ENCODE results near the gene U2AF2. TPM values are rescaled to one million over a fixed set of nuclear protein-coding genes. Genes with fewer than 3 reads are reported as not detected.

U2AF2 gene
- total and polyA plus RNA-seq, 2 of the 8 experiments (the other 6 are each of a cell fraction or from before 2014, with no cell fraction given) = 162 to 252 TPM

DNA sequence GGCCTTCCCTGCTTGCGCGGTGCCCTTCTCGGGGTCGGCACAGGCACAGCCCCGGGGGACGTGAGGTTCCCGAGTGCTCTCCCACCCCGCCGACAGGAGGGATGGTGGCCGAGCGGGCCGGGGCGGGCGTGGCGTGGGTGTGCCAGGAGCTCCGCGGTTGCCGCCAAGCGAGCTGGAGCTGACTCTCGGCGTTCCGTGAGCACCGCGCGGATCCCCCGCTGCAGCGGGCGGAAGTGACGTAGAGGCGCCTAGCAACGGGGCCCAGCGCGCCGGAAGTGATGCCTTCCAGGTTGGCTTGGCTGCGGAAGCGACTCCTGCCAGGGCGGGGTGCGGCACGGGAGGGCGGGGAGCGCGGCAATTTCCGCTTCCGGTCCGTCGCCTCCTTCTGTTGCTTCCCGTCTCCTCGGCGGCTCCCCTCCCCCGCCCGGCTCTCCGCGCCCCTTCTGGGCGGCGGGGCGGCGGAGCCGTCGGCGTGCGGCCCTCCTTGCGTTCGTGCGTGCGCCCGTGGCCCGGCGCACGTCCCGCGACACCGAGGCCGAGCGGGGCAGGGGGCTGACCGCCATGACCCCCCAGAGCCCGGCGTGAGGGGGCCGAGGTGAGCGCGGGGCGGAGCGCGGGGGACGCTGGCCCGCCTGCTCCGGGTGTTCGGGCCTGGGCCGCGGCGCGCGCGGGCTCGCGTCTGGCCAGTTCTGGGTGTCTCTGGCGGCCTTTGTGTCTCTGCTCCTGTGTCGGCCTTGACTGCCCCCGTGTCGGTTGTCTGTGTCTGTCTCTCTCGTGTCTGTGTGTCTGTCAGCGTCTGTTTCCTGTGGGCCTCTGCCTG lies 20.2 kb downstream of the U2AF2 start, which contains the start of gene EPN1:
EPN1 (plus strand) TSS at position 386 of the 820 bp plus-strand sequence. CDS start 3,402 bp downstream, outside the sequence.
- H4K20me1 ChIP-seq (replicated peaks in 1 of 2; ENCODE audit: control insufficient read depth in 1 of 2, insufficient read depth in 2 of 2, low read length in 2 of 2) = peaks cover 15 to 35% of the 10 kb centered on the region in 2 experiments
- H3K23me2 ChIP-seq (ENCODE audit: low read depth, low read length) = peaks cover 5% of the 10 kb centered on the region; the same call in 1 of the 2 replicates
- no peak within 1 kb of the TSS for H3K56ac ChIP-seq (replicated peaks; ENCODE audit: insufficient read length, low read depth, low read length)
- H3K27me3 ChIP-seq (replicated peaks in 1 of 4; ENCODE audit: control insufficient read depth in 3 of 4, extremely low read depth in 1 of 4, insufficient read depth in 3 of 4, low read length in 3 of 4) = no peaks in the 10 kb centered on the region
- H3K4me3 ChIP-seq (ENCODE audit: extremely low read depth in 1 of 4, insufficient read depth in 2 of 4, low read depth in 3 of 4, low read length in 4 of 4) = peak within 1 kb of the TSS; percentile 83 to 95 (median 92)
- H2BK120ac ChIP-seq (replicated peaks; ENCODE audit: low read depth, low read length) = no peak within 1 kb of the TSS
- H2BK20ac ChIP-seq (ENCODE audit: low read length) = no peak within 1 kb of the TSS
- WGBS, 2 experiments (ENCODE audit: extremely low coverage in 1 of 2, insufficient coverage in 1 of 2, insufficient read length in 1 of 2, insufficient replicate concordance in 2 of 2, low coverage in 1 of 2, low lambda C conversion rate in 2 of 2, missing lambda C conversion rate in 1 of 2) = 2% methylated on average over 71 of the region's 101 CpGs; no CpG with 5 or more reads in 1 of the 2 experiments
- H4K8ac ChIP-seq (ENCODE audit: extremely low read depth, insufficient read depth, low read length) = peak within 1 kb of the TSS; percentile 69; the same call in 1 of the 2 replicates
- H2BK15ac ChIP-seq (ENCODE audit: low read length) = no peak within 1 kb of the TSS
- CTCF ChIA-PET (ENCODE audit: partially characterized antibody) = interaction anchor here (0.6 to 1.0 kb wide), 2 partner anchors 26 to 28 kb away, joined by 3 read pairs; no protein-coding TSS in a partner anchor
- H2BK5ac ChIP-seq (ENCODE audit: low read depth, low read length) = no peak within 1 kb of the TSS
- H2AK5ac ChIP-seq (ENCODE audit: low read depth, low read length) = peak within 1 kb of the TSS; percentile 1; the same call in 1 of the 2 replicates
- H3K9me3 ChIP-seq (ENCODE audit: insufficient read depth in 2 of 2, low read depth in 1 of 2, low read length in 1 of 2) = no peaks in the 10 kb centered on the region
- no peak within 1 kb of the TSS for H2AFZ ChIP-seq (ENCODE audit: low read length)
- no peak within 1 kb of the TSS for H3K4ac ChIP-seq (replicated peaks; ENCODE audit: insufficient read length, low read depth, low read length)
- H3K4me1 ChIP-seq (replicated peaks in 1 of 4; ENCODE audit: control insufficient read depth in 3 of 4, insufficient read depth in 4 of 4, low read length in 3 of 4) = peaks cover 0 to 11% (median 6%) of the 10 kb centered on the region in 4 experiments; a peak in 5 of 7 replicates
- no peak within 1 kb of the TSS; the same call in 1 of the 2 replicates for H3K18ac ChIP-seq (ENCODE audit: extremely low read depth, low read length)
- H2BK12ac ChIP-seq (ENCODE audit: low read depth, low read length) = no peak within 1 kb of the TSS
- H4K5ac ChIP-seq (ENCODE audit: insufficient read length, low read depth, low read length) = no peak within 1 kb of the TSS
- peak within 1 kb of the TSS; percentile 76 to 94 (median 80) for H3K9ac ChIP-seq (replicated peaks in 1 of 4; ENCODE audit: extremely low read depth in 1 of 4, low read depth in 3 of 4, low read length in 3 of 4)
- H3K23ac ChIP-seq (ENCODE audit: insufficient read length) = no peak within 1 kb of the TSS
- no peak within 1 kb of the TSS for H3K14ac ChIP-seq (ENCODE audit: insufficient read length)
- FAIRE-seq (peak; percentile 32), DNase-seq (ENCODE audit: low read depth in 1 of 2, low spot score in 2 of 2) (peak; percentile 81 to 98)
- peaks cover 21 to 69% of the 10 kb centered on the region in 2 experiments for H3K79me2 ChIP-seq (ENCODE audit: control insufficient read depth in 1 of 2, insufficient read depth in 2 of 2, low read length in 2 of 2)
- POLR2A ChIA-PET (ENCODE audit: partially characterized antibody) = interaction anchor here (0.7 to 2.5 kb wide), 8 partner anchors 13 to 555 kb away, joined by 3 to 18 read pairs (median 4); partner anchors contain the start of gene U2AF2
- H3K4me2 ChIP-seq (ENCODE audit: insufficient read depth in 1 of 2, low read depth in 2 of 2, low read length in 2 of 2) = peak within 1 kb of the TSS; percentile 70 to 90
- H4K91ac ChIP-seq (replicated peaks; ENCODE audit: insufficient read length, low read length) = no peak within 1 kb of the TSS
- H3K79me1 ChIP-seq (ENCODE audit: low read depth, low read length) = peaks cover 21% of the 10 kb centered on the region
- peaks cover 11 to 24% (median 20%) of the 10 kb centered on the region in 4 experiments for H3K36me3 ChIP-seq (ENCODE audit: control insufficient read depth in 2 of 4, insufficient read depth in 4 of 4, low read length in 3 of 4)
- peak within 1 kb of the TSS; percentile 68; the same call in 1 of the 2 replicates for H3K27ac ChIP-seq (ENCODE audit: low read depth, low read length)
- TF ChIP-seq EP300 (IDR thresholded peaks at IDR 0.05; ENCODE audit: borderline replicate concordance in 1 of 2, low read depth in 2 of 2, low read length in 2 of 2) = no peak
- no peak for TF ChIP-seq SIRT6 (IDR thresholded peaks at IDR 0.05; ENCODE audit: low read length)
- no peak for TF ChIP-seq CBX5 (IDR thresholded peaks at IDR 0.05; ENCODE audit: low read depth, low read length)
- TF ChIP-seq KDM4A (IDR thresholded peaks at IDR 0.05; ENCODE audit: low read depth, low read length, severe bottlenecking) = peak; percentile 36
- TF ChIP-seq SP1 (IDR thresholded peaks at IDR 0.05; ENCODE audit: low read depth, low read length) = peak; percentile 9; the same call in 1 of the 2 replicates
- TF ChIP-seq KDM5A (IDR thresholded peaks at IDR 0.05; ENCODE audit: low read length) = no peak
- TF ChIP-seq ZNF274 (IDR thresholded peaks at IDR 0.05; ENCODE audit: borderline replicate concordance, extremely low read depth, low read length) = no peak
- no peak for TF ChIP-seq RFX5 (IDR thresholded peaks at IDR 0.05; ENCODE audit: borderline replicate concordance, low read depth, low read length)
- no peak for TF ChIP-seq TCF12 (IDR thresholded peaks at IDR 0.05; ENCODE audit: low read depth, low read length)
- no peak for TF ChIP-seq RXRA (IDR thresholded peaks at IDR 0.05; ENCODE audit: insufficient read depth, low read depth, low read length)
- TF ChIP-seq HDAC6 (IDR thresholded peaks at IDR 0.05; ENCODE audit: low read depth, low read length) = no peak
- TF ChIP-seq GTF2F1 (IDR thresholded peaks at IDR 0.05; ENCODE audit: borderline replicate concordance, low read depth, low read length) = no peak

All from H1 (cell line).